H1 (cell line): Measurements from ENCODE around the gene CAV1. TPM values are rescaled to one million over a fixed set of nuclear protein-coding genes. Genes with fewer than 3 reads are reported as not detected.

Experiments
- BRCA1 ChIP-seq: IDR thresholded peaks from 2 replicates; pipeline ENCODE4 v1.6.1; 2012; ENCODE audit warnings: low read depth, low read length, improper control_type of control experiment
- CTBP2 ChIP-seq: IDR thresholded peaks from 2 replicates; pipeline ENCODE4 v1.7.0; 2011; ENCODE audit warnings: borderline replicate concordance, mild to moderate bottlenecking, moderate library complexity, mixed read lengths, low read length; ENCODE audit not compliant: insufficient read depth, insufficient read length
- JUND ChIP-seq: IDR thresholded peaks from 2 replicates; pipeline ENCODE4 v1.6.1; 2011; ENCODE audit warnings: mild to moderate bottlenecking, improper control_type of control experiment, low read length
- RBBP5 ChIP-seq: IDR thresholded peaks from 2 replicates; pipeline ENCODE4 v1.7.1; 2012; ENCODE audit warnings: low read depth, mild to moderate bottlenecking, inconsistent platforms, low read length, moderate library complexity, borderline replicate concordance
- RNF2 ChIP-seq: fragments of 200-900, 300-1000 bp; sonication (generic); IDR thresholded peaks from 2 replicates; pipeline ENCODE4 v1.7.1; 2016; ENCODE audit warnings: borderline replicate concordance, low read depth, mild to moderate bottlenecking, antibody characterized with exemption, low read length; ENCODE audit not compliant: poor library complexity, severe bottlenecking; ENCODE audit errors: missing control alignments
- SP2 ChIP-seq: IDR thresholded peaks from 2 replicates; pipeline ENCODE4 v1.6.1; 2012; ENCODE audit warnings: mild to moderate bottlenecking, low read length, inconsistent platforms
- SRF ChIP-seq: IDR thresholded peaks from 2 replicates; pipeline ENCODE4 v1.6.1; 2011; ENCODE audit warnings: mild to moderate bottlenecking, low read depth, low read length, moderate library complexity
- TAF1 ChIP-seq: IDR thresholded peaks from 2 replicates; pipeline ENCODE4 v1.6.1; 2011; ENCODE audit warnings: mild to moderate bottlenecking, low read depth, low read length
- polyA plus RNA-seq, 7 experiments: library from polyadenylated mRNA; depleted of rRNA in 3 of 7; stranded (reverse) in 5 of 7; unstranded in 2 of 7; fragments of >200 nt in 5 of 7; fragments of 200-250 nt in 2 of 7; gene quantifications; 1 replicate in 5 of 7; 2 replicates in 1 of 7; 4 replicates in 1 of 7; pipeline versions ENCODE4 v1.2.1 to v1.2.3, GENCODE V29; 2011 to 2013; ENCODE audit warnings: missing spikeins in 2 of 7, mixed read lengths in 2 of 7
- total RNA-seq: library from RNA; stranded (reverse); fragmentation: NEBNext Ultra II Directional; extraction: Animal tissue kit (Norgen Biotek cat#: 25700); gene quantifications from 2 replicates; pipeline ENCODE4 v1.2.1, GENCODE V29; 2021
- TF ChIP-seq, protein P1 (sequence below): fragments of 300-600 bp; sonication (generic); IDR thresholded peaks from 2 replicates; pipeline ENCODE4 v1.7.1; 2012; ENCODE audit warnings: low read length, moderate library complexity, mild to moderate bottlenecking, inconsistent platforms; ENCODE audit not compliant: insufficient replicate concordance
- TF ChIP-seq, protein P2 (sequence below): IDR thresholded peaks from 2 replicates; pipeline ENCODE4 v1.6.1; 2012; ENCODE audit warnings: inconsistent platforms

Gene CAV1
- total and polyA plus RNA-seq, 2 of the 8 experiments (the other 6 are each of a cell fraction or from before 2014, with no cell fraction given) = 16.3 to 21.8 TPM

DNA sequence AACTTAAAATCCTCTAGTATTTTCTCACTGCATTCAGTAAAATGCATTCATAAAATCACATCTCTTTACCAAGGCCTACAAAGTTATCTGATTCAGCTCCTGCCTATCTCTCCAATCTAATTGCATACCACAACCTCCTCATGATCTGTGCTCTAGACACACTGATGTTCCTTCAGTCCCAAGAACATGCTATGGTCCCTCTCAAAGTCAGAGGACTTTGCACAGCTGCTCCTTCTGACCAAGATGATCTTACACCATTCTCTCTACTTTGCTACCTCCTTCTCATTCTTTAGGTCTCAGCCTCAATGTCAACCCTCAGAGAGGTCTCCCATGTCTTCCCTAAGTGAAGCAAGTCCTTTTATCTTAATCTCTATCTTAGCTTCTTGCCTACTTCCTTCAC lies 45.5 kb downstream of the CAV1 start (continued):
- TF ChIP-seq, protein P1, sequence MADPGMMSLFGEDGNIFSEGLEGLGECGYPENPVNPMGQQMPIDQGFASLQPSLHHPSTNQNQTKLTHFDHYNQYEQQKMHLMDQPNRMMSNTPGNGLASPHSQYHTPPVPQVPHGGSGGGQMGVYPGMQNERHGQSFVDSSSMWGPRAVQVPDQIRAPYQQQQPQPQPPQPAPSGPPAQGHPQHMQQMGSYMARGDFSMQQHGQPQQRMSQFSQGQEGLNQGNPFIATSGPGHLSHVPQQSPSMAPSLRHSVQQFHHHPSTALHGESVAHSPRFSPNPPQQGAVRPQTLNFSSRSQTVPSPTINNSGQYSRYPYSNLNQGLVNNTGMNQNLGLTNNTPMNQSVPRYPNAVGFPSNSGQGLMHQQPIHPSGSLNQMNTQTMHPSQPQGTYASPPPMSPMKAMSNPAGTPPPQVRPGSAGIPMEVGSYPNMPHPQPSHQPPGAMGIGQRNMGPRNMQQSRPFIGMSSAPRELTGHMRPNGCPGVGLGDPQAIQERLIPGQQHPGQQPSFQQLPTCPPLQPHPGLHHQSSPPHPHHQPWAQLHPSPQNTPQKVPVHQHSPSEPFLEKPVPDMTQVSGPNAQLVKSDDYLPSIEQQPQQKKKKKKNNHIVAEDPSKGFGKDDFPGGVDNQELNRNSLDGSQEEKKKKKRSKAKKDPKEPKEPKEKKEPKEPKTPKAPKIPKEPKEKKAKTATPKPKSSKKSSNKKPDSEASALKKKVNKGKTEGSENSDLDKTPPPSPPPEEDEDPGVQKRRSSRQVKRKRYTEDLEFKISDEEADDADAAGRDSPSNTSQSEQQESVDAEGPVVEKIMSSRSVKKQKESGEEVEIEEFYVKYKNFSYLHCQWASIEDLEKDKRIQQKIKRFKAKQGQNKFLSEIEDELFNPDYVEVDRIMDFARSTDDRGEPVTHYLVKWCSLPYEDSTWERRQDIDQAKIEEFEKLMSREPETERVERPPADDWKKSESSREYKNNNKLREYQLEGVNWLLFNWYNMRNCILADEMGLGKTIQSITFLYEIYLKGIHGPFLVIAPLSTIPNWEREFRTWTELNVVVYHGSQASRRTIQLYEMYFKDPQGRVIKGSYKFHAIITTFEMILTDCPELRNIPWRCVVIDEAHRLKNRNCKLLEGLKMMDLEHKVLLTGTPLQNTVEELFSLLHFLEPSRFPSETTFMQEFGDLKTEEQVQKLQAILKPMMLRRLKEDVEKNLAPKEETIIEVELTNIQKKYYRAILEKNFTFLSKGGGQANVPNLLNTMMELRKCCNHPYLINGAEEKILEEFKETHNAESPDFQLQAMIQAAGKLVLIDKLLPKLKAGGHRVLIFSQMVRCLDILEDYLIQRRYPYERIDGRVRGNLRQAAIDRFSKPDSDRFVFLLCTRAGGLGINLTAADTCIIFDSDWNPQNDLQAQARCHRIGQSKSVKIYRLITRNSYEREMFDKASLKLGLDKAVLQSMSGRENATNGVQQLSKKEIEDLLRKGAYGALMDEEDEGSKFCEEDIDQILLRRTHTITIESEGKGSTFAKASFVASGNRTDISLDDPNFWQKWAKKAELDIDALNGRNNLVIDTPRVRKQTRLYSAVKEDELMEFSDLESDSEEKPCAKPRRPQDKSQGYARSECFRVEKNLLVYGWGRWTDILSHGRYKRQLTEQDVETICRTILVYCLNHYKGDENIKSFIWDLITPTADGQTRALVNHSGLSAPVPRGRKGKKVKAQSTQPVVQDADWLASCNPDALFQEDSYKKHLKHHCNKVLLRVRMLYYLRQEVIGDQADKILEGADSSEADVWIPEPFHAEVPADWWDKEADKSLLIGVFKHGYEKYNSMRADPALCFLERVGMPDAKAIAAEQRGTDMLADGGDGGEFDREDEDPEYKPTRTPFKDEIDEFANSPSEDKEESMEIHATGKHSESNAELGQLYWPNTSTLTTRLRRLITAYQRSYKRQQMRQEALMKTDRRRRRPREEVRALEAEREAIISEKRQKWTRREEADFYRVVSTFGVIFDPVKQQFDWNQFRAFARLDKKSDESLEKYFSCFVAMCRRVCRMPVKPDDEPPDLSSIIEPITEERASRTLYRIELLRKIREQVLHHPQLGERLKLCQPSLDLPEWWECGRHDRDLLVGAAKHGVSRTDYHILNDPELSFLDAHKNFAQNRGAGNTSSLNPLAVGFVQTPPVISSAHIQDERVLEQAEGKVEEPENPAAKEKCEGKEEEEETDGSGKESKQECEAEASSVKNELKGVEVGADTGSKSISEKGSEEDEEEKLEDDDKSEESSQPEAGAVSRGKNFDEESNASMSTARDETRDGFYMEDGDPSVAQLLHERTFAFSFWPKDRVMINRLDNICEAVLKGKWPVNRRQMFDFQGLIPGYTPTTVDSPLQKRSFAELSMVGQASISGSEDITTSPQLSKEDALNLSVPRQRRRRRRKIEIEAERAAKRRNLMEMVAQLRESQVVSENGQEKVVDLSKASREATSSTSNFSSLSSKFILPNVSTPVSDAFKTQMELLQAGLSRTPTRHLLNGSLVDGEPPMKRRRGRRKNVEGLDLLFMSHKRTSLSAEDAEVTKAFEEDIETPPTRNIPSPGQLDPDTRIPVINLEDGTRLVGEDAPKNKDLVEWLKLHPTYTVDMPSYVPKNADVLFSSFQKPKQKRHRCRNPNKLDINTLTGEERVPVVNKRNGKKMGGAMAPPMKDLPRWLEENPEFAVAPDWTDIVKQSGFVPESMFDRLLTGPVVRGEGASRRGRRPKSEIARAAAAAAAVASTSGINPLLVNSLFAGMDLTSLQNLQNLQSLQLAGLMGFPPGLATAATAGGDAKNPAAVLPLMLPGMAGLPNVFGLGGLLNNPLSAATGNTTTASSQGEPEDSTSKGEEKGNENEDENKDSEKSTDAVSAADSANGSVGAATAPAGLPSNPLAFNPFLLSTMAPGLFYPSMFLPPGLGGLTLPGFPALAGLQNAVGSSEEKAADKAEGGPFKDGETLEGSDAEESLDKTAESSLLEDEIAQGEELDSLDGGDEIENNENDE = no peak
- TF ChIP-seq SRF (no peak), RBBP5 (no peak), BRCA1 (no peak), SP2 (no peak), JUND (no peak), TAF1 (no peak), CTBP2 (no peak), RNF2 (no peak)
- TF ChIP-seq, protein P2, sequence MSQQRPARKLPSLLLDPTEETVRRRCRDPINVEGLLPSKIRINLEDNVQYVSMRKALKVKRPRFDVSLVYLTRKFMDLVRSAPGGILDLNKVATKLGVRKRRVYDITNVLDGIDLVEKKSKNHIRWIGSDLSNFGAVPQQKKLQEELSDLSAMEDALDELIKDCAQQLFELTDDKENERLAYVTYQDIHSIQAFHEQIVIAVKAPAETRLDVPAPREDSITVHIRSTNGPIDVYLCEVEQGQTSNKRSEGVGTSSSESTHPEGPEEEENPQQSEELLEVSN = no peak
